HCT116 (cell line): ENCODE data around the gene ATCAY.

Experiments used
- CEBPB ChIP-seq: IDR thresholded peaks from 2 replicates; pipeline ENCODE4 v1.6.1; 2012; ENCODE audit warnings: low read depth
- ELF1 ChIP-seq: IDR thresholded peaks from 2 replicates; pipeline ENCODE4 v1.6.1; 2012; ENCODE audit warnings: low read depth, borderline replicate concordance
- EZH2 ChIP-seq: fragments of 200-600 bp; sonication (generic); IDR thresholded peaks from 2 replicates; pipeline ENCODE4 v1.6.1; 2017; ENCODE audit warnings: antibody characterized with exemption, mixed run types
- EZH2phosphoT487 ChIP-seq: fragments of 200-600 bp; IDR thresholded peaks from 2 replicates; pipeline ENCODE4 v1.6.1; 2018; ENCODE audit warnings: antibody characterized with exemption, borderline replicate concordance
- POLR2A ChIP-seq: IDR thresholded peaks from 2 replicates; pipeline ENCODE4 v1.7.0; 2011; ENCODE audit warnings: borderline replicate concordance; ENCODE audit not compliant: insufficient read depth, insufficient read length; ENCODE audit errors: extremely low read depth
- SP1 ChIP-seq: IDR thresholded peaks from 2 replicates; pipeline ENCODE4 v1.6.1; 2012; ENCODE audit warnings: low read depth
- TCF7L2 ChIP-seq: IDR thresholded peaks from 2 replicates; pipeline ENCODE4 v1.7.0; 2011; ENCODE audit warnings: borderline replicate concordance, inconsistent platforms; ENCODE audit not compliant: insufficient read depth, insufficient read length; ENCODE audit errors: extremely low read depth
- YY1 ChIP-seq: IDR thresholded peaks from 2 replicates; pipeline ENCODE4 v1.6.1; 2011; ENCODE audit warnings: low read length, low read depth, moderate library complexity, mild to moderate bottlenecking; ENCODE audit not compliant: insufficient replicate concordance; ENCODE audit errors: extremely low read depth
- TF ChIP-seq, protein P1 (sequence below), 3 experiments: fragments of 200-600 bp in 1 of 3; sonication (generic) in 1 of 3; IDR thresholded peaks in 2 of 3; conservative IDR thresholded peaks in 1 of 3; 2 replicates each; pipeline ENCODE4 v1.5.1; 2012 to 2017; ENCODE audit warnings: low read depth in 2 of 3, low read length in 2 of 3, antibody characterized with exemption in 1 of 3, borderline replicate concordance in 1 of 3, control low read depth in 1 of 3, mild to moderate bottlenecking in 1 of 3, mixed read lengths in 1 of 3, mixed run types in 1 of 3, moderate library complexity in 1 of 3; ENCODE audit not compliant: insufficient read depth in 1 of 3
- TF ChIP-seq, protein P2 (sequence below): IDR thresholded peaks from 2 replicates; pipeline ENCODE4 v1.6.1; 2012

DNA sequence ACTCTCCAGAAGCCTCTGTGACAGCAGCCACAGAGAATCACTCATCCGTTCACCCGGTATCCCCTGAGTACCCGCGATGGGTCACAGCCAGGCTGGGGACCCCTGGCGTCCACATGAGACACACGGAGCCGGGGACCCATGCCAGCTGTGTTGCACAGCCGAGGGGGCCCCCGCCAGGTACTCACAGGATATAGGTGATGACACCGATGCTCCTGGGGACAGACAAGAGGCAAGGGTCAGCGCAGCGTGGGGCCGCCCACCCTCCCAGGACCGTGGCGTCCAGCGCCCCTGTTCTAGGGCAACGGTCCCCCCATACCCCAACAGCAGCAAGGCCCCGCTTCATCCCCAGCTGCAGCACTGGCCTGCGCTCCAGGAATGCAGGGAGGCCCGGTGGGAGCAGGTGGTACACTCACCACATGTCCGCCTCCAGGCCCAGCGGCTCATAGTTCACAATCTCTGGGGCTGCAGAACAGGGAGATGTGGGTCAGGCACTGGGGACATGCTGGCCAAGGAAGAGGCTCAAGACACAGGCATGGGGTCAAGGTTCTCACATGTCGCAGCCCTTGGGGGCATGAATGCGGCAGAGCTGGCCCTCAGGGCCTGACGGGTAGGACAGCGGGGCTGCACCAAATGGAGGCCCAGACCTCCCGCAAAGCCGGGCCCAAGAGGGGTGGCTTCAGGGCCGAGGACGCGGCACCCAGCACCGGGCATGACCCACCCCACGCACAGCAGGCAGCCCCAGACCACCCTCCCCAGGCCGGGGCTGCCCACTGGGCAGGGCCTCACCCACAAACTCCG, 83.2 kb downstream of the ATCAY start:
- no peak for TF ChIP-seq EZH2
- no peak for TF ChIP-seq SP1
- TF ChIP-seq, protein P1, sequence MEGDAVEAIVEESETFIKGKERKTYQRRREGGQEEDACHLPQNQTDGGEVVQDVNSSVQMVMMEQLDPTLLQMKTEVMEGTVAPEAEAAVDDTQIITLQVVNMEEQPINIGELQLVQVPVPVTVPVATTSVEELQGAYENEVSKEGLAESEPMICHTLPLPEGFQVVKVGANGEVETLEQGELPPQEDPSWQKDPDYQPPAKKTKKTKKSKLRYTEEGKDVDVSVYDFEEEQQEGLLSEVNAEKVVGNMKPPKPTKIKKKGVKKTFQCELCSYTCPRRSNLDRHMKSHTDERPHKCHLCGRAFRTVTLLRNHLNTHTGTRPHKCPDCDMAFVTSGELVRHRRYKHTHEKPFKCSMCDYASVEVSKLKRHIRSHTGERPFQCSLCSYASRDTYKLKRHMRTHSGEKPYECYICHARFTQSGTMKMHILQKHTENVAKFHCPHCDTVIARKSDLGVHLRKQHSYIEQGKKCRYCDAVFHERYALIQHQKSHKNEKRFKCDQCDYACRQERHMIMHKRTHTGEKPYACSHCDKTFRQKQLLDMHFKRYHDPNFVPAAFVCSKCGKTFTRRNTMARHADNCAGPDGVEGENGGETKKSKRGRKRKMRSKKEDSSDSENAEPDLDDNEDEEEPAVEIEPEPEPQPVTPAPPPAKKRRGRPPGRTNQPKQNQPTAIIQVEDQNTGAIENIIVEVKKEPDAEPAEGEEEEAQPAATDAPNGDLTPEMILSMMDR (IDR thresholded peaks at IDR 0.05 in 2 of 3, conservative IDR thresholded peaks at IDR 0.05 in 1 of 3; ENCODE audit: borderline replicate concordance in 1 of 3, insufficient read depth in 1 of 3, low read depth in 2 of 3, low read length in 2 of 3): no peak
- no peak for TF ChIP-seq POLR2A
- TF ChIP-seq YY1: no peak
- TF ChIP-seq, protein P2, sequence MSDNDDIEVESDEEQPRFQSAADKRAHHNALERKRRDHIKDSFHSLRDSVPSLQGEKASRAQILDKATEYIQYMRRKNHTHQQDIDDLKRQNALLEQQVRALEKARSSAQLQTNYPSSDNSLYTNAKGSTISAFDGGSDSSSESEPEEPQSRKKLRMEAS: no peak
- TF ChIP-seq TCF7L2: no peak
- no peak for TF ChIP-seq CEBPB
- no peak for TF ChIP-seq ELF1
- TF ChIP-seq EZH2phosphoT487: no peak
